LNCaP clone FGC (cell line): Measurements from ENCODE around the gene MCRIP1.

Source experiments
- DNase-seq: peaks from one replicate; pipeline ENCODE4 v3.0.0-alpha.2; 2011; ENCODE audit warnings: low read depth
- H3K4me3 ChIP-seq: 2 replicates; pipeline ENCODE4 v1.5.1; 2011; ENCODE audit warnings: mild to moderate bottlenecking, low read depth, low read length, control low read depth
- CTCF ChIP-seq: IDR thresholded peaks from 2 replicates; pipeline ENCODE4 v1.5.1; 2012; ENCODE audit warnings: mild to moderate bottlenecking; ENCODE audit not compliant: control insufficient read depth, insufficient read depth; ENCODE audit errors: extremely low read depth

MCRIP1 gene

GRCh38 chr17:81802048-81802758 is 30.9 kb downstream of the MCRIP1 start:
- no peak for TF ChIP-seq CTCF
- H3K4me3 ChIP-seq: no peak overlapping the region
- no peak for DNase-seq

- H3K4me3 ChIP-seq: no peak overlapping the region
- DNase-seq: no peak
- TF ChIP-seq CTCF: no peak
Observed at GRCh38 chr17:81801327-81801726, 31.8 kb downstream of the MCRIP1 start.

- TF ChIP-seq CTCF: no peak
- no peak overlapping the region for H3K4me3 ChIP-seq
- DNase-seq: no peak
Observed at GRCh38 chr17:81794509-81794908, 38.6 kb downstream of the MCRIP1 start.

GRCh38 chr17:81794074-81794476 is 39.0 kb downstream of the MCRIP1 start:
- no peak for TF ChIP-seq CTCF
- DNase-seq: no peak
- H3K4me3 ChIP-seq: no peak overlapping the region

- TF ChIP-seq CTCF: no peak
- no peak overlapping the region for H3K4me3 ChIP-seq
- no peak for DNase-seq
Observed at GRCh38 chr17:81792675-81793615, 40.1 kb downstream of the MCRIP1 start.
